GM18508 (cell line): Measurements from ENCODE around the gene HDGFL2.

ENCODE experiments used
- ATAC-seq: cut with Tn5 transposase; IDR thresholded peaks from one replicate; pipeline ENCODE4 v1.9.1; 2021; ENCODE audit warnings: moderate number of reproducible peaks; ENCODE audit not compliant: insufficient read depth, unreplicated experiment

Gene HDGFL2

DNA sequence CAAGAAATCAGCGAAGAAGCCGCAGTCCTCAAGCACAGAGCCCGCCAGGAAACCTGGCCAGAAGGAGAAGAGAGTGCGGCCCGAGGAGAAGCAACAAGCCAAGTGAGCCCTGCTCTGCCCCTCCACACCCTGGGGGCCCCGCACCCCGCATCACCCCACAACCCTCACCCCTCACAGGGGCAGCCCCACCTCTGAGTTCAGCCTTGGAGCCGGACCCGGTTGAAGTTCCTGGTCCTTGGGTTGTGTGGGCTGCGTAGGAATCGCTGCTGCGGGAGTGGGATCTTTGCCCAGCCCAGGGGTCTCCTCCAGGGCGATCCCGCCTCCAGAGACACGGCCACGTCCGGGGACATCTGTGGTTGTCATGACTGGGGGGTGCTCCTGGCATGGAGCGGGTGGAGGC is 24.2 kb downstream of the HDGFL2 start:
- ATAC-seq: no peak

GRCh38 chr19:4497770-4498389 is 25.8 kb downstream of the HDGFL2 start:
- ATAC-seq: no peak

DNA sequence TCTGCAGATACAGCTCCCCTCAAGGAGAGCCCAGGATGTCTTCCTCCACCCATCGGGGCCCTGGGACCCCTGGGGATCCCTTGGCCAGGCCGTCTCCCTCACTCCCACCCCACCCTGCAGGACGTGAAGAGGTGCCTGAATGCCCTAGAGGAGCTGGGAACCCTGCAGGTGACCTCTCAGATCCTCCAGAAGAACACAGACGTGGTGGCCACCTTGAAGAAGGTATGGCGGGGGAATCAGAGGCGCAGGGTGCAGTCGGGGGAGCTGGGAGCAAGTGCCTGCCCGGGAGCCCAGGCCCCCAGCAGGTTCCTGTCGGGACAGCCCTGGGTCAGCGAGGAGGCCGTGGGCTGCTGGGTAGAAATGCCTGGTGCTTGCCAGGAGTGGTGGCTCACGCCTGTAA is 26.6 kb downstream of the HDGFL2 start:
- no peak for ATAC-seq

- ATAC-seq: no peak
These were observed 27.2 kb downstream of the HDGFL2 start for GRCh38 chr19:4499318-4499717.

GRCh38 chr19:4499855-4500254 is 27.8 kb downstream of the HDGFL2 start:
- ATAC-seq: no peak

DNA sequence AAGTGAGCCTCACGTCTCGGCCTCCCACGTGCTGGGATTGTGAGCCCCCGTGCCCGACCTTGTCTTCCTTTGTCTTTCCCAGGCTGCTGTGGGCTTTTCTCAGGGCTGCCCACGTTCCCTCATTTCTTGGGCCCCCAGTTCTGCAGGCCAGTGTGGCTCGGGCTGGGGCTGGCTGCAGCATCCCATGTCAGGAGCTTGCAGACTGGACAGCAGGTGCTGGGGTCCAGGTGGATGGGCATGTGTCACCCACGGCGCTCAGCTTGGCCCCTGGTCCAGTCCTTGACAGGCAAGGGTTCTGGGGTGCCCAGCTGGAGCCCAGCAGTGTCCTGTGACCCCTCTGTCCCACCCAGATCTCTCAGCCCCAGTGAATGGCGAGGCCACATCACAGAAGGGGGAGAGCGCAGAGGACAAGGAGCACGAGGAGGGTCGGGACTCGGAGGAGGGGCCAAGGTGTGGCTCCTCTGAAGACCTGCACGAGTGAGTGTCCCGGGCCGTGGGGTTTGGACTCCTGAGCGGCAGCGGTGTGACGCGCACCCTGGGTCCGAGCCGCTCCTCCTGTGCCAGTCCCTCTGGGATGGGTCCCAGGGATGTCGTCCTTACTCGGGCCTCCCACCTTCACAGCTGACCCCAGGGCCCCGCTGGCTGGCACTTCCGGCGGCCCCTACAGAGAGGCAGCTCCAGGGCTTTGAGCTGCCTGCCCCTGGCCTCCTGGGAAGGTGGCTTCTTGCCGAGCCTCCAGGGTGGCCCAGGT is 28.9 kb downstream of the HDGFL2 start:
- no peak for ATAC-seq

DNA sequence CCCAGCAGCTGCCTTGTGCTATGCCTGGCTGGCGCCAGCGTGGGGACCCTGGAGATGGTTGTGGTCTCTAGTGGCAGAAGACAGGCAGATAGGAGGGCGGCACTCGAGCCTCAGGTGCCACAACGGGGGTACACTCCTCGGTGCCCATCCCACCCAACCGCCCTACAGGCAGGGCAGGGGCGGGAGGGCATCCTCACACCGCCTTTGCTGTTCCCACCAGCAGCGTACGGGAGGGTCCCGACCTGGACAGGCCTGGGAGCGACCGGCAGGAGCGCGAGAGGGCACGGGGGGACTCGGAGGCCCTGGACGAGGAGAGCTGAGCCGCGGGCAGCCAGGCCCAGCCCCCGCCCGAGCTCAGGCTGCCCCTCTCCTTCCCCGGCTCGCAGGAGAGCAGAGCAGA is 29.6 kb downstream of the HDGFL2 start:
- no peak for ATAC-seq

DNA sequence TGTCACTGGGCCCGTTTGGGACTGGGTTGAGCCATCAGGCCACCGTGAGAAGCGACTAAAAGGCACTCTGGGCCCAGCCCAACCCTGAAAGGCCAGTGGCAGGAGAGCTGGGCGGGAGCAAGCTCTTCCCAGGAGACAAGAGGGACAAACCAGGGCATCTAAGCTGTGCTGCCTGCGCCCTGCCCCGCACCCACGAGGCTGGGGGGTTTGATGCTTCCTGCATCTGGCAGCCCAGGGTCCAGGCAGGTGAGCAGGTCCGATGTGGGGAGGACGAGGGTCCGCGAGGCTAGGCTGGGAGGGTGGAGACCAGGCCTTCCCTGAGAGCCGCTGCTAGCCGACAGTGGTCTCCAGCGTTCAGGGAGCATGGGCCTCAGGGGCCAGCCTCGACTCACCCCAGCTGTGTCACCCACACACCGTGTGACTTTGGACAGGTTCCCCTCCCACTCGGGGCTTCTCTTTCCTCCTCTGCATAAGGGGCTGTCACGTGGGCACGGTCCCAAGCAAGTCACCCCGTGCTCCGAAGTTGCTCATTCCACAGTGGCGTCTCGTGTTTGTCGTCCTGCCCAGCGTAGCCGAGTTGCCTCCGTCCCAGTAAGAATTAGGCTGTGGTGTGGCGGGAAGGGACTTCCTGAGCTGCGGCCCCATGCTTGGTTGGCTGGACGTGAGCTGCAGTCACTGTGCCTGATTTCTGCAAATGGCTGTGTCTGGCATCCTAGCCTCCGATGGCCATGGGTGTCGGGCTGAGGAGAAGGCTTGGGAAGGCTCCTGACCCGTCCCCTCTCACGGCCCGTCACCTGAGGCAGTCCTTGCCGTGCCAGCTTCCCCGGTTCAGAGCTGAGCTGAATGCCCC is 30.4 kb downstream of the HDGFL2 start:
- ATAC-seq: no peak

DNA sequence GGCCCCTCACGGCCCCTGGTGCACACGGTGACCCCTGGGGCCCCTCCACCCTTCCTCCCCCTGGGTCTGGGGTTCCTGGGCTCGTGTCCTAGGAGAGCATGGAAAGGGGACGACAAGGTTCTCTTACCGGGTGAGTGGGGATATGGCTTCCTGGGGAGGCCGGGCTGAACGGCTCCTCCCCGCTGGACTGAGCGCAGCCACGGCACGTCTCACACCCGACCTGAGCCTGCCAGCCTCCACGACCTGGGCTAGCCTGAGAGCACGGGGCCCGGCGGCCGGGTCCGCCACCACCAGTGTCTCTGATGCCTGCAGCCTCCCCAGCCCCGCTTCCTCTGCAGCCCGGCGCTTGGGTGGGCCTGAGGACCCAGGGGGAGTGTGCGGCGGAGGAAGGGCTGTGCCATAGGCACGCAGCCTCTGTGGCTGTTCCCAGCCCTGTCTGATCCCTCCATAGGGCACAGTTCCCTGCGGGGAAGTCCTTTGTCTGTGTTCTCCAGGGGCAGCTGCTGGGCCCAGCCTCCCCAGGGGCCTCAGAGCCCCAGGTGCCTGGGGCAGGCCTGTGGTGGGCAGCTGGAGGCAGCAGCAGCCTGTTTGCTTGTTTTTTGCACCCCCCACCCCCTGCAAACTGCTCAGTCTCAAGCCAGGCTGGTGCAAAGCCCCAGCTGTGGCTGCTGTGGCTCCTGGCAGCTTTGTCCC is 31.2 kb downstream of the HDGFL2 start:
- ATAC-seq: no peak

- ATAC-seq: no peak
These were observed 31.7 kb downstream of the HDGFL2 start for GRCh38 chr19:4503825-4504170.

DNA sequence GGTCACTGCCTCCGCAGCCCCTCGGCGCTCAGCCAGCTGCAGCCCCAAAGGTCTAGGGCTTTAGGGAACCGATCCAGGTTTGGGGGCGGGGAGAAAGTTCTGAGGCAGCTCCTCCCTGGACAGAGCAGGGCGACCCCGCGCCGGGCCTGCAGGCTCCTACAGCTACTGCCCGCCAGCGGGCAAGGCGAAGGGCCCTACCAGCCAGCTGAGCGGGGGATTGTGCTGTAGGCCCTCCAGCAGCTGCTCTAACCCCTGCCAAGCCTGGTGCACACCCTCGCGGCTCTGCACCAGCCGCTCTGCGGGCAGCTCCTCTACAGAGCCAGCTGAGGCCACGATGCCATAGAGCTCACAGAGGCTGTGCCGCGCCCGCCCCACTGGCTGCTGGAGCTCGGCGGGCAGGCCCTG is 32.2 kb downstream of the HDGFL2 start:
- no peak for ATAC-seq

GRCh38 chr19:4504891-4505569 is 32.9 kb downstream of the HDGFL2 start:
- no peak for ATAC-seq

DNA sequence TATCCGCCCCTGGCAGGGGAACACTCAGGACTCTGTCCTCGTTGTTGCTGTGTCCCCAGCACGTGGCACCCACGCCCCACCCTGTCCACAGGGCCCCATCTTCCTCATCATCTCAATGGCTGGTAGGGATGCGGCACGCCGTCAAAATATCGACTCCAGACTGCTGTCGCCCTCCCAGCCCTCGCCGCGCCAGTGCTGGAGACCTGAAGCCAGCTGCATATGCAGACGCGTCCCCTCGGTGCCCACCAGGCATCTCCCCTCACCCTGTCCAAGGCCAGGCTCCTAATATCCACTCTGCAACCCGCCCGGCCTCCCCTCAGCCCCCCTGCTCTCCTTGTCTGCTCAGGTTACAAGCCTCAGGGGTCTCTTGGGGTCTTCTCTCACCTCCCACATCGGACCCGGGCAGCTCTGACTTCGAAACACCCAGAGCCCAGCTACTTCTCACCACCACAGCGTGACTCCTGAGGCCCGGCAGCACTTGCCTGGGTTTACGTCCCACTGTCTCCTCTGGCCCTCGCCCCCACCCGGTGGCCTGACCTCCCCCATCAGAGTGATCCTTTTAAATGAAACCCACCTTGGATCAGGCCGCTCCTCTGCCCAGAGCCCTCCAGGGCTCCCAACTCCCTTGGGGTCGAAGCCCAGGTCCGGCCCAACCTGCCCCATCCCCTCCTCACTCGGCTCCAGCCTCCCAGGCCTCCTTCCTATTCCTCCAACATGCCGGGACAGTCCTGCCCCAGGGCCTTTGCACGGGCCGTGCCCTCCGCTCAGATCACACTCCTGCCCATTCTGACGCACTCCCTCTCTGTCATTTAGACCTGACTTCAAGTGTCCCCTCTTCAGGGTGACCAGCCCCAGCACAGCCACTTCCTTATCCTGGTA is 33.7 kb downstream of the HDGFL2 start:
- ATAC-seq: no peak

DNA sequence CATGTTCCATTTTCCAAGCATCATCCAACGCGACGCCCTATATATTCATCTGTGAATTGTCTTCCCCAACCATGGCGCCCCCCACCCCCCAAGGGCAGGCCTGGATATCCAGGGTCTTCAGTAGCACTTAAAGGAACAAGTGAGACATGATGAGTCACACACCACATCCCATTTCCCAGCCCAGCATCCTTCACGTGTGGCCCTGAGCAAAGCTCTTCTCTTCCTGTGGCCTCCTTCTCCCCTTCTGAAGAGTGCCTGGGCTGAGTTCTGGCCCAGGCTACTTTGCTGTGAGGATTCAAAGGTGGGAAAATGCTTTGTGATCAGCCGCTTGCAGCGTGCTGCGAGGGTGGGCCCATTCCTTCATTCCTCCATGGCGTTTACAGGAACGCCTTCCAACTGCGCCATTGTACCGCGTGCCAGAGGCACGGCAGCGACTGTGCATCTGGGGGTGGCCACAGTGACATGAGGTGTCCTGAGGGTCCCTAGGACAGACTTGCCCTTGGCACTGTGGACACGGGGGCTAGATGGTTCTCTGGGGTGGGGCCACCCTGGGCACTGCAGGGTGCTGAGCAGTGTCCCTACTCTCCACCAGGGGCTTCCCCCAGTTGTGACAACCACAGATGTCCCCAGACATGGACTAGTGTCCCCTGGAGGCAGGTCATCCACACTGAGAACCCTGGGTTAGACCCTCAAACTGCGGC is 34.5 kb downstream of the HDGFL2 start:
- ATAC-seq: no peak

DNA sequence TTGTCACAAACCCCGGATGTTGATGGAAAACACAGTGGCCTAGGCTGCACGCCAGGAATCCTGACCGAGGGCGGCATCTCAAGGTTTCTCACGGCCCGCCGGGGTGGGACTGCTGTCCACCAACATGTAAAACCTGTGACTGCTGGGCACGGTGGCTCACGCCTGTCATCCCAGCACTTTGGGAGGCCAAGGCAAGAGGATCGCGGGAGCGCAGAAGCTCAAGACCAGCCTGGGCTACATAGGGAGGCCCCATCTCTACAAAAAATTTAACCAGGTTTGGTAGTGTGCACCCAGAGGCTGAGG is 35.0 kb downstream of the HDGFL2 start:
- ATAC-seq: no peak

- ATAC-seq: no peak
These were observed 35.7 kb downstream of the HDGFL2 start for GRCh38 chr19:4507804-4508203.

DNA sequence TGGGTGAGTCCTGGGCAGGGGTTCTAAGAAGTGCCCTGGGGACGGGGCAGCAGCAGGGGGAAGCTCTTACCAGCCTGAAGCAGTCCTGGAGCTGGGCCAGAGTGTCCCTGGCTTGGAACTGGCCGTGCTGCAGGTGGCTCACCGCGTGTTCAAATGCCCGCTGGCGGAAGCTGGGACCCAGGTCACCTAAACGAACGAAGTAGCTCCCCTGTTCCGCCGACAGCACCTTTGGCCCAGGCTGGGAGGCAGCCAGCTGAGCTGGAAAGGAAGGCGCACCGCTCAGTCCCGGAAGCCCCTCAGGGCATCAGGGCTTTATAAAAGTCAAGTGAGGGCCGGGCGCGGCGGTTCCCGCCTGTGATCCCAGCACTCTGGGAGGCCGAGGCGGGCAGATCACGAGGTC is 36.6 kb downstream of the HDGFL2 start:
- no peak for ATAC-seq

- no peak for ATAC-seq
These were observed 38.5 kb downstream of the HDGFL2 start for GRCh38 chr19:4510435-4511255.
